Keratinocyte (primary cell): Measurements from ENCODE around the gene LRRC27.

Source experiments
- CTCF ChIP-seq, 3 experiments: IDR thresholded peaks in 1 of 3; conservative IDR thresholded peaks in 1 of 3; optimal IDR thresholded peaks in 1 of 3; 2 replicates in 2 of 3; 3 replicates in 1 of 3; pipeline versions ENCODE3 to v1.5.1; 2011; ENCODE audit warnings: low read length in 3 of 3, mild to moderate bottlenecking in 3 of 3, moderate library complexity in 2 of 3, control low read depth in 1 of 3, inconsistent platforms in 1 of 3; ENCODE audit not compliant: insufficient read depth in 2 of 3; ENCODE audit errors: extremely low read depth in 1 of 3
- EZH2 ChIP-seq: IDR thresholded peaks from one replicate; pipeline ENCODE4 v1.6.1; 2012; ENCODE audit warnings: inconsistent platforms, mild to moderate bottlenecking, low read length, moderate library complexity

GRCh38 chr10:132362151-132362611 is 30.2 kb downstream of the LRRC27 start:
- TF ChIP-seq CTCF (optimal IDR thresholded peaks at IDR 0.05 in 1 of 3, IDR thresholded peaks at IDR 0.05 in 1 of 3, conservative IDR thresholded peaks at IDR 0.05 in 1 of 3; ENCODE audit: extremely low read depth in 1 of 3, insufficient read depth in 2 of 3, low read length in 3 of 3), result no peak
- TF ChIP-seq EZH2, result no peak
